ENCODE measurements around the gene TFPI.
"Not testable (repeated sequence)": the region's sequence is repeated elsewhere in the genome, so short reads cannot be mapped to it uniquely, and the experiment has no call there.

Gene TFPI

GRCh38 chr2:187527262-187527661, 27.0 kb downstream of the TFPI start:
- no peak for TF ChIP-seq GATA1 (IDR thresholded peaks at IDR 0.05; ENCODE audit: low read depth, low read length)
- no peak for TF ChIP-seq POLR2A (IDR thresholded peaks at IDR 0.05; ENCODE audit: low read length)
- no peak for DNase-seq

DNA sequence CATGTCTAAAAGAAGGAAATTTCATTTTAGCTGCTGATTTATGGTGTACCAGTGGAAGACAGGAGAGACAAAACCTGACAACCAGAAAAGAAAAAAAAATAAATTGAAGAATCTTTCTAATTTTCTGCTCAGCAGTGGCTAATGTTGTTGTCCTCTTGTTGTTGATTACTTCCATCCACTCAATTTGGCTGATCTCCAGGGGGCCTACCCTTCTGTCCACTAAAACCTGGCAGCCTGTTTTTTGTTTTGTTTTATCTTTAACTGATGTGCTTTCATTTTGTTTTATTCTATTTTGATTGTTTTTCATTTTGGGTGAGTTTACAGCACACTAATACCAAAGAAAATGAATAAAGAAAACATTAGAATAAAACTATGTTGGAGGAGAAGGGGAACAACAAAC, 27.4 kb downstream of the TFPI start:
- no peak for TF ChIP-seq GATA1 (IDR thresholded peaks at IDR 0.05; ENCODE audit: low read depth, low read length)
- TF ChIP-seq POLR2A (IDR thresholded peaks at IDR 0.05; ENCODE audit: low read length) = no peak
- peak; percentile 4 to 12 for DNase-seq

- DNase-seq = no peak
- TF ChIP-seq POLR2A (IDR thresholded peaks at IDR 0.05; ENCODE audit: low read length) (no peak), GATA1 (IDR thresholded peaks at IDR 0.05; ENCODE audit: low read depth, low read length) (no peak)
These were observed 28.9 kb downstream of the TFPI start for GRCh38 chr2:187525163-187525900.

- TF ChIP-seq GATA1 (IDR thresholded peaks at IDR 0.05; ENCODE audit: low read depth, low read length) = no peak
- no peak for TF ChIP-seq POLR2A (IDR thresholded peaks at IDR 0.05; ENCODE audit: low read length)
- DNase-seq = no peak
These were observed 30.9 kb downstream of the TFPI start for GRCh38 chr2:187523325-187523724.

DNA sequence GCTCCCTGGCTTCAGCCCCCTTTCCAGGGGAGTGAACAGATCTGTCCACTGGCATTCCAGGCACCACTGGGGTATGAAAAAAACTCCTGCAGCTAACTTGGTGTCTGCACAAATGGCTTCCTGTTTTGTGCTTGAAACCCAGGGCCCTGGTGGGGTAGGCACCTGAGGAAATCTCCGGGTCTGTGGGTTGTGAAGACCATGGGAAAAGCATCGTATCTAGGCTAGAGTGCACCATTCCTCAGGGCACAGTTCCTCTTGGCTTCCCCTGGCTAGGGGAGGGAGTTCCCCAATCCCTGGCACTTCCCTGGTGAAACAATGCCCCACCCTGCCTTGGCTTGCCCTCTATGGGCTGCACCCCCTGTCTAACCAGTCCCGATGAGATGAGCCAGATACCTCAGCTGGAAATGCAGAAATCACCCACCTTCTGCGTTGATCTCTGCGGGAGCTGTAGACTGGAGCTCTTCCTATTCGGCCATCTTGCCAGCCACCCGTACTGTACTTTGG, 34.1 kb downstream of the TFPI start:
- no peak for DNase-seq
- TF ChIP-seq GATA1 (IDR thresholded peaks at IDR 0.05; ENCODE audit: low read depth, low read length) (no peak), POLR2A (IDR thresholded peaks at IDR 0.05; ENCODE audit: low read length) (no peak)

GRCh38 chr2:187519419-187520120, 34.7 kb downstream of the TFPI start:
- DNase-seq = no peak
- TF ChIP-seq GATA1 (IDR thresholded peaks at IDR 0.05; ENCODE audit: low read depth, low read length) (no peak), POLR2A (IDR thresholded peaks at IDR 0.05; ENCODE audit: low read length) (no peak)

- DNase-seq = not testable (repeated sequence)
These were observed 36.4 kb downstream of the TFPI start for GRCh38 chr2:187517750-187518361.

DNA sequence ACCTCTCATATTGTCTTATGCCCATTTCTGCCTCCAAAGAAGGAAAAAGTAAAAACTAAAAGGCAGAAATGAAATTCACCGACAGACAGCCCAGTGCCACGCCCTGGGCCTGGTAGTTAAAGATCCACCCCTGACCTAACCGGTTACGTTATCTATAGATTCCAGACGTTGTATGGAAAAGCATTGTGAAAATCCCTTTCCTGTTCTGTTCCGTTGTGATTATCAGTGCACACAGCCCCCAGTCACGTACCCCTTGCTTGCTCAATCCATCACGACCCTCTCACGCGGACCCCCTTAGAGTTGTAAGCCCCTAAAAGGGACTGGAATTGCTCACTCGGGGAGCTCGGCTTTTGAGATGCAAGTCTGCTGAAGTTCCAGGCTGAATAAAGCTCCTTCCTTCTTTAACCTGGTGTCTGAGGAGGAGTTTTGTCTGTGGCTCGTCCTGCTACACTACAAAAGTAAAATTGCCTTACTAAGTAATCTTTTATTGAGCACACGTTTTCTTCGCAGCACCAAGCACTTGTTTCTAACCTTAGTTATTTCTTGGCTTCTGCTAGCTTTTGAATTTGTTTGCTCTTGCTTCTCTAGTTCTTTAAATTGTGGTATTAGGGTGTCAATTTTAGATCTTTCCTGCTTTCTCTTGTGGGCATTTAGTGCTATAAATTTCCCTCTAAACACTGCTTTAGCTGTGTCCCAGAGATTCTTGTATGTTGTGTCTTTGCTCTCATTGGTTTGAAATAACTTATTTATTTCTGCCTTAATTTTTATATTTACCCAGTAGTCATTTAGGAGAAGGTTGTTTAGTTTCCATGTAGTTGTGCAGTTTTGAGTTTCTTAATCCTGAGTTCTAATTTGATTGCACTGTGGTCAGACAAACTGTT, 37.4 kb downstream of the TFPI start:
- peak; percentile 61 to 83 for DNase-seq

- DNase-seq = no peak
- TF ChIP-seq POLR2A (IDR thresholded peaks at IDR 0.05; ENCODE audit: low read length) = no peak
- TF ChIP-seq GATA1 (IDR thresholded peaks at IDR 0.05; ENCODE audit: low read depth, low read length) = no peak
These were observed 39.3 kb downstream of the TFPI start for GRCh38 chr2:187514930-187515329.

DNA sequence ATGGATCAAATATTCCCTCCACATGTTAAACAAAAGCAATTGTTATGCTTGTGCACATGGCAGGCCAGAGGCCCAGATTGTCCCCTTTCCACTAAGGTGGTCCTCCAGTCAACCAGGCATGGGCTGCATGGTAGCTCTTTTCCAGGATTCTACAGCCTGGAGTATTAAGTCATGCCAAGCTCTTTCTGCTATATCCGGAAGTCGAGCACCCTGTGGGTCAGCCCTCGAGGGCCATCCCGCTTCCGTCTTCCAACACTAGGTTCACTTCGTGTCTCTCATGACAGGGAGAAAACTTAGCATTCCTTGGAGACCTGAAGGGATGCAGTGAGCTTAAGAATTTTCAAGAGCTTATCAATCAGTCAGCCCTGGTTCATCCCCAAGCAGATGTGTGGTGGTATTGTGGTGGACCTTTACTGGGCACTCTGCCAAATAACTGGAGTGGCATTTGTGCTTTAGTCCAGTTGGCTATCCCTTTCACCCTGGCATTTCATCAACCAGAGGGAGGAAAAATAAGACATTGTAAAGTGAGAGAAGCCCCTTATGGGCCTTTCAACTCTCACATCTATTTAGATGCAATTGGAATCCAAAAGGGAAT, 39.9 kb downstream of the TFPI start:
- DNase-seq = not testable (repeated sequence)

- DNase-seq = not testable (repeated sequence)
These were observed 40.6 kb downstream of the TFPI start for GRCh38 chr2:187513460-187514234.

- no peak for TF ChIP-seq POLR2A (IDR thresholded peaks at IDR 0.05; ENCODE audit: low read length)
- TF ChIP-seq GATA1 (IDR thresholded peaks at IDR 0.05; ENCODE audit: low read depth, low read length) = no peak
- no peak for DNase-seq
These were observed 42.6 kb downstream of the TFPI start for GRCh38 chr2:187511356-187512315.

DNA sequence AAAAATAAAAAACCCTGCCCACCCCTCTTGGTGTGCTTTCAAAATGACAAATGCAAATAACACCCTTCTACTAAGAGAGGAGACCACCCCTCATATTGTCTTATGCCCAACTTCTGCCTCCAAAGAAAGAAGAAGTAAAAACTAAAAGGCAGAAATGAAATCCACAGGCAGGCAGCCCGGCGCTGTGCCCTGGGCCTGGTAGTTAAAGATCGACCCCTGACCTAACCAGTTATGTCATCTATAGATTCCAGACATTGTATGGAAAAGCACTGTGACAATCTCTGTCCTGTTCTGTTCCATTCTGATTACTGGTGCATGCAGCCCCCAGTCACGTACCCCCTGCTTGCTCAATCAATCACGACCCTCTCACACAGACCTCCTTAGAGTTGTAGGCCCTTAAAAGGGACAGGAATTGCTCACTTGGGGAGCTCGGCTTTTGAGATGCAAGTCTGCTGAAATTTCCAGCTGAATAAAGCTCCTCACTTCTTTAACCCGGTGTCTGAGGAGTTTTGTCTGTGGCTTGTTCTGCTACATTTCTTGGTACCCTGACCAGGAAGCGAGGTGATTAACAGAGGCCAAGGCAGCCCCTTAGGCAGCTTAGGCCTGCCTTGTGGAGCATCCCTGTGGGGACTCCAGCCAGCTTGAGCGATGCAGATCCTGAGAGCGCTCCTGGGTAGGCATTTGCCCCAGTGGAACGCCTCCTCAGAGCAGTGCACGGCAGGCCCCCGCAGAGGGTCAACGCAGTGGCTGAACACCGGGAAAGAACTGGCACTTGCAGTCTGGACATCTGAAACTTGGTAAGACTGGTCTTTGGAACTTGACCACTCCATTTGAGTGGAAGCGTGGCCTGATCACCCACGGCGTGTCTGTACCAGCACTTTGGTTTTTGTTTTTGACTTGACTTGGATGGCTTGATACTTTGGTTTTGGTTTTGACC, 43.5 kb downstream of the TFPI start:
- DNase-seq = peak in 1 of 2 experiments; percentile 26

All from erythroblast (primary cell).